Measurements from ENCODE around the gene SMURF1.

SMURF1 gene

GRCh38 chr7:99002827-99003212 is 141.1 kb downstream of the SMURF1 start:
- no peak for DNase-seq

DNA sequence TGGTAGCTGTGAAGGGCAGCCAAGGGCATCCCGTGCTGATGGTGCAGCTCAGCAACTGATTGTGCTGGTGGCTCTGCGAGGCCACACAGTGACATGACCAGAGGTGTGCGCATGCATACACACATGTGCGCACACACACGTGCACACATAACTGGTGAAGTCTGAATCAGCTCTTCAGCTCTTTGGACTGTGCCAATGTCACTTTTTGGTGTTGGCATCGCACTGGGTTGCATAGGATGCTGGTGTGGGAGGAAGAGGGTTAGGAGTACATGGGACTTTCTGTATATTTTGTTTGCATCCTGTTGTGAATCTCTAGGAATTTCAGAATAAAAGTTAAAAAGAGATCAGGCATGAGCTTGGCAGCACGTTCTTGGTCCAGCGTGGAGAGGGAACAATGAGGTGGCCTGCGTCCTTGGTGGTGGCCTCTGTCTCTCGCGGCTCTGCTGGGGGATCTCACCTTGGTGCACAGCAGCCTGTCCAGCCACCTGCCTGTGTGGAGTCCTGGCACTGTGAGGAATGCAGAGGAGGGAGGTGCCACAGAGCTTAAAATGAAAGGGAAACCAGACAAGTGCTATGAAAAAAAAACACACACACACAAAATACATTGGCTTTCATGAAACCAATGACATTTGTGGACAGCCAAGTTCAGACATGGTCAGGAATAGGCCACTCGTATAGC is 141.6 kb downstream of the SMURF1 start:
- DNase-seq, result no peak

DNA sequence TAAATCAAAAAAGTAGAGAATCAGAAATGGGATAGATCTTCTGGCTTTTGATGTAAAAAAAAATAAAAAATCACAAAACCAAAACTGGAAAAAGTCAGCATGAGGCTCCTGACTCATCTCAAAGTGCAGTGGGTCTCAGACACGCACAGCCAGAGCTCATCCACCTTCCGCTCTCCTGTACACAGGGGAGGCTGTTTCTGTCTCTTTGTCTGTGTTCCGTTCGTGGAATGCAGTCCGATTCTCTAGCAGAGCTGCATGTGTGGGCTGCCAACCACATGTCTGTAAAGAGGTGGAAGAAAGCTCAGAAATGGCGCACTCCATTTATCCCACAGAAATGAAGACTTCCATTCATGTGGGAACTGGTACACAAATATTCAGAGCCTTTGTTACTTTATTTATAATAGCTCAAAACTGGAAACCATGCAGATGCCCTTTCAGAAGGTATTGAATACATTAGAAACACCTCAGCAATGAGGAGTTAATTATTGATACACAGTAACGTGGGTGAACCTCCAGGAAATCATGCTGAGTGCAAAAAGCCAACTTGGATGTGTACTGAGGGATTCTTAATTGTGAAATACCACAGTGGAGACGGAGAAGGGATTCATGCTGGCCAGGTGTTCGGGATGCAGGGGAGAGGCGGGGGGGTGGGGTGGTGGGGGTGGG is 142.3 kb downstream of the SMURF1 start:
- no peak for DNase-seq

DNA sequence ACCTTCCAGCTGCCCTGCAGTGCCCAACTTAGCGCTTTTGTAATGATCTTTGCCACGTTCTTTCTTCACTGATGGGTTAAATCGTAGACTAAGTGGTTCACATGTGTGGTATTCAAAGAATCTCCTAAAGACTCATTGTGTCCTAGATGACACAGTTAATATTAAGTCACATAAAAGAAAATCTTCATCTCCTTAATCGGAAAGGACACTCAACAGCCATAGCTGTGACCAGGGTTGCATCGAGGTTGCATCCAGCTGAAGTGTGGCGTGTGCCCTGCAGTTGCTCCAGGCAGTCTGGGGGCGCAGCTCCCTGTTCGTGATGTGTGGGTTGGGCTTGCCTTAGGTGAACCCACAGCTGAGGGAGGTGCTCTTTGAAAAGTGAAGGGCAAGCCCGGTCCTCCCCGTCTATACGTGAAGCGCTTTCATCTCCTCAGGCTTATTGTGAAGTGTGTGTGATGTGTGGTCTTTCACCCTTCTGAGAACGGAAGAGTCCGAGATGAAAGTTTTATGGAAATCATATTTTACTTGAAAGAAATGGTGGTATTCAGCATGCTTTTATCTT is 142.9 kb downstream of the SMURF1 start:
- DNase-seq, result no peak

DNA sequence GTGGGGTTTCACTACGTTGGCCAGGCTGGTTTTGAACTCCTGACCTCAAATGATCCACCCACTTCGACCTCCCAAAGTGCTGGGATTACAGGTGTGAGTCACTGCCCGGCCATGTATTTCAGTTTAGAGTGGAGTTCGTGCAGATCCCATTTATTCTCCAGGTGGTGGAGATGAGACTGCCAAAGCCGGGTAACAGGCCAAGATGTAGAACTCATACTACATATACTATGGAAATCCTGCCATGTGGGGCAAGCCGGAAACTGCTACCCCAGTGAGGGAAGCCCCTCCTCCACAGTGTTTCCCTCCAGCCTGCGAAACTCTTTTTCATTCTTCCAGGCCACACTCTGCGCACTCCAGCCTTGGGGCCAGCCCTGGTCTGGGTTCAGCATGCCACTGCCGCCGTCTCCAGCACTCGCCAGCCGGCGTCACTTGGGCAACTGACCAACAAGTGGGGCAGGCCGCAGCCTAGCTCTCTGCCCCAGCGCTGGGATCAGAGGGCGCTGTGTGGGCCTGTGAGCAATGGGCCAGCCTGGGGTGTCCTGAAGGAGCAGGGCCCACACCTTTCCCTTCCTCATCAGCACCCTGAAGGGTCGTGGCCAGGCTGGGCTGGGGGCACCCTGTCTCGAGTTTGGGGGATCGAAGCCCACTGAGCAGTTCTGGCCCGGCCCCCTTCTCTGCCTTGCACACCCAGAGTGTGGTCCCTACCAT is 143.6 kb downstream of the SMURF1 start:
- DNase-seq, result no peak

DNA sequence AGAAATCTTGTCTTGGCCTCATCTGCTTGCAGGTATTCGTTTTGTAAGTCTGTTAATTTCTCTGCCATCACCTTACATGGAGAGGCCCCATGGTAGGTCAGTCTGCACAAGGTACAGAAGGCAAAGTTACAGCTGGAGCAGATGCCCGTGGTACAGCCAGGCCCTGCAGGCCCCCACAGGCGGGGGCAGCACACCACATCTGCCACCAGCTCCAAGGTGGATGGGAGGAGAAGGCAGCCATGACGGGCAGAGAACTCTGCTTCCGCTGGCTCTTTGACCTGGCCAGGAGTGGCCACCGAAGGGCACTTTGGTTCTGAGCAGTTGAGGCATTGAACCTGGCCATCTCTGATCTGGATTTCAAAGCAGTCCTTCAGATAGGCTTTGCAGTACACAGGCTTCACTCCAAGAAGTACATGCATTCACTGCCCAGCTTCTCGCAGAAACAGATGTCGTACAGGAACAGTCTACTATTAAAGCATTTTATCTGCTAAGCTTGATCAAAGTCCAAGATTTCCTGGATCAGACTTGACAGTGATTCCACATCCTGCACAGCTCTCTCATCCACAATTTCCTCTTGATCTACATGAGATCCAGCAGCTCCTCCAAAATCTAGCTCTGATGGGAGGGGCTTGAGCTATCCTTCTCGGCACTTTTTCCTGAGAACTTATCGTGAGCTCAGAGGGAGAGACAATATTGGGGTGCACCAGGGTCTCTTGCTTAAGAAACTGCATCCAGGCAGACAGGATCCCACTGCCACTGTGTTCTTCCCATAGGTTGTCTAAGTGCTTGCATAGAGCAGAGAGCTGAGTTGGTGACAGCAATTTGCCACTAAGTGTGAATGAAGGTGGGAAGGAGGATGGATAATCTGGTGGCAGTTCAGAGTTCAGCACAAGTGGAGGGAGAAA is 144.8 kb downstream of the SMURF1 start:
- no peak for DNase-seq

DNA sequence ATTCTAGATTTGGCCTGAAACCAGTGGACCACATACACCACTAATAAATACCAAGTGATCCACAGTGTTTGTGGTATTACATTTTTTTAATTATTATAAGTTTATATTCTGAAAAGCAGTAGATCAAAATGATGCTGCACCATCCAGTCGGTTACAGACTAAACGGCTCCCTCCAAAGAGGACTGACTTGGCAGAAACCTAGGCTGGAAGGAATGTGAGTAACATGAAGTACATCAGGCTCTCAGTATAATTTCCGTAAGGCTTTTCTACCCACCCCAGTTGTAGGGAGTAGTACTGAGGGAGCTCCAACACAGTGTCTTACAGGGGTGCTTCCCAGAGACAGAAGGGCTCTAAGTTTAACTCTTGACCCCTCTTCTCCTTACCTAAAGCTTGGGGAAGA is 146.1 kb downstream of the SMURF1 start:
- DNase-seq, result no peak

DNA sequence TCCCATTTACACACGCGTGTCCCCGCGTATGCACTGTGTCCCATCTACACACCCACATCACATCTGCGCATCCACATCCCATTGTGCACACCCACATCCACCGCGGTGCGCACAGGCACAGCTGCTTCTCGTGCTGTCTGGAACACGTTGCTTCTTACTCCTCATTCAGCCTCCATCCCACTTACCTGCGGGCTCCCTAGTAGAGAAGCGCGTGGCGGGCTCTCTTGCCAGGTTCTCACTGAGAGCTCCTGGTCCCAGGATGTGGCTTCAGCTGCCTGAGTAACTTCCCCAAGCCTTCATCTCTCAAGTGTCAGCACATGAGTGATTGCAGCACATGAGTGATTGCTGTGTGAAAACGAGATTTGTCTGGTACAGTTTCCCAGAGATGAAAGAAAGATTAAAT is 147.8 kb downstream of the SMURF1 start:
- no peak for DNase-seq

GRCh38 chr7:98995523-98996149 is 148.3 kb downstream of the SMURF1 start:
- no peak for DNase-seq

GRCh38 chr7:98995111-98995510 is 148.8 kb downstream of the SMURF1 start:
- no peak for DNase-seq

- no peak for DNase-seq
Measured at GRCh38 chr7:98994046-98994944, 149.6 kb downstream of the SMURF1 start.

- no peak for DNase-seq
Measured at GRCh38 chr7:98993024-98993897, 150.6 kb downstream of the SMURF1 start.

DNA sequence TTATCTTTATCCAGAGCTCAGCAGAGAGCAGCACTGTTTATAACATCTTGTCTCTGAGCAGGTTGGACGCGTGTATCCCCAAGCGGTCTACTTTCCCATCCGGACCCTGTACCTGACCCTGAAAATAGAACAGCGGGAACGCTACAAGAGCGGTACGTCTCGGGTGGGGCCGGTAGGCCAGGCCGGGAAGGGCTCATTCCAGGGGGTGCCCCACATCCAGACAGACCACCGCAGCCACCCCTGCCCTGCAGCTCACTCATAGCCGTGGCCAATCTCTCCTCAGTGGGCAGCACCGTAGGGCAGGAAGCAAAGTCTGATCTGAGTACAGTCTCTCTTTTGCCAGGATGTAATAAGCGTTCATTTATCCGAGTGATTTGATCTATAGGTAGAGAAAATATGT is 151.8 kb downstream of the SMURF1 start:
- DNase-seq, result no peak

DNA sequence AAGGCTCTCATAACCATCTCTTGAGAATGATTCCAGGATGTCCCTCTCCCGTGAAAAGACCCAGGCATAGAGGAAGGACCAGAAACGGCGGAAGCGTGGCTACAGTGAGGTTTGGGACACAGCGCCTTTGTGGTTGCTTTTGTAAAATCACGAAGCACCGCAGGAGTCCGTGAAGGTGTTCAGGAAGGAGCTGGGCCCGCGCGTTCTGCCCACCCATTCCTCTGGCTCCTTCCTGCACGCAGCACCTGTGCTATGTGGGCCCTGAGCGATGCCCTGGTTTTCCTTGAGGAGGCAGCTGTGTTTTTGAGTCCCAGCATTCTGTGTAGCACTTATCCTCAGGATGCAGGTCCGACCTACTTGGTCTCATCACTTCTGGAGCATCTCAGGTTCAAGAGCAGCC is 152.8 kb downstream of the SMURF1 start:
- no peak for DNase-seq

- DNase-seq, result no peak
Measured at GRCh38 chr7:98990356-98990755, 153.6 kb downstream of the SMURF1 start.

DNA sequence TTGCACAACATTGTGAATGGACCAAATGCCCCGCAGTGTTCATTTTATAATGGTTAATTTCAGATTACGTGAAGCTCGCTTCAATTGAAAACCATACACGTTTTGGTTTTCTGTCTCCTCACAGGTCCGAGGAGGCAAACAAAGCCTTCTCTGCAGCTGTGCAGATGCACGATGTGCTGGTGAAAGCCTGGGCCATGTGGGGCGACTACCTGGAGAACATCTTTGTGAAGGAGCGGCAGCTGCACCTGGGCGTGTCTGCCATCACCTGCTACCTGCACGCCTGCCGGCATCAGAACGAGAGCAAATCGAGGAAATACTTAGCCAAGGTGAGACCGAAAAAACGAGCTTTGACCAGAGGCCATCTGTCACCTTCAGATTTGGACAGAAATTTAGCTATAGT is 155.3 kb downstream of the SMURF1 start:
- no peak for DNase-seq

DNA sequence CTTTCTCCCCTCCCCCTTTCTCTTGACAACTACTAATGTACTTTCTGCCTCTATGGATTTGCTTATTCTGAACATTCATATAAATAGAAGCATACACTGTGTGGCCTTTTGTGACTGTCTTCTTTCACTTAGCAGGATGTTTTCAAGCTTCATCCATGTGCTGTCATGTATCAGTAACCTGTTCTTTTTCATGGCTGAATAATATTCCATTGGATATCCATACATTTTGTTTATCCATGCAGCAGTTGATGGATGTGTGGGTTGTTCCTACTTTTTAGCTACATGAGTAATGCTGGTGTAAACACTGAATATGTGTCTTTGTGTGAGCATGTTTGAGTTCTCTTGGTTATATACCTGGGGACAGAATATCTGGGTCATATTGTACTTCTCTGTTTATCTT is 158.0 kb downstream of the SMURF1 start:
- DNase-seq, result no peak

DNA sequence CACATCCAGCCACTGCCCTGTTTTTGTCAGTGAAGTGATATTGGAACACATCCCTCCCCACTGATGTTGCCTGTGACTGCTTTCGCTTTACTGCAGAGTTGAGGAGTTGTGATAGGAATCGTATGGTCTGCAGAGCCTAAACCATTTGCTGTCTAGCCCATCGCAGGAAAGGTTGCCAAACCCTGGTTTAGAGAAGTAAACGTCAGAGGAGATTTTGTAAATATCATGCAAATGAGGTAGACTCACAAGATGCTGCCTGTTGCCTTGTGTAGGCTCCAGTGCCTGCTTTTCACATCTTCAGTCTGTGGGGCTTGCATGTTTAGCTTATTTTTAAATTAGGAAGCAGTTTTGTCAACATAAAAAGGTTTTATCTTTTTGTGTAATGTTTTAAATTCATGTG is 158.5 kb downstream of the SMURF1 start:
- no peak for DNase-seq

DNA sequence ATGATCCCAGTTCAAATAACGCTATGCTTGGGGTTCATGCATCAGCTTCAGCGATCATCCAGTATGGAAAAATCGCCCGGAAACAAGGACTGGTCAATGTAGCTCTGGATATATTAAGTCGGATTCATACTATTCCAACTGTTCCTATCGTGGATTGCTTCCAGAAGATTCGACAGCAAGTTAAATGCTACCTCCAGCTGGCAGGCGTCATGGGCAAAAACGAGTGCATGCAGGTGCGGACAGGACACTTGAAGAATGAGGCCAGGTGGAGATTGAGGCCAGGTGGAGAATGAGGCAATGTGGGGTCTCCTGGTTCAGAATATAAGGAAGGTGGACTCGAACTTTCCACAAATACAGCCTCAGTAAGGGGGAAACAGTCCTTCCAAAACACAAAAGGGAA is 159.8 kb downstream of the SMURF1 start:
- DNase-seq, result no peak

- no peak for DNase-seq
Measured at GRCh38 chr7:98982686-98983085, 161.2 kb downstream of the SMURF1 start.

All from SW 1271 (cell line).